Glutamatergic neuron (in vitro differentiated cells): Measurements from ENCODE around the gene DNAJC10. TPM values are rescaled to one million over a fixed set of nuclear protein-coding genes. Genes with fewer than 3 reads are reported as not detected.

Experiments
- DNase-seq: peaks from one replicate; pipeline ENCODE4 v3.0.0; 2022
- H3K27ac Mint-ChIP-seq: one replicate; pipeline ENCODE4 v1.8.0; 2020; ENCODE audit warnings: mild to moderate bottlenecking, mixed read lengths, inconsistent platforms; ENCODE audit not compliant: unreplicated experiment
- H3K27me3 Mint-ChIP-seq: one replicate; pipeline ENCODE4 v1.8.0; 2020; ENCODE audit warnings: mild to moderate bottlenecking, moderate library complexity, mixed read lengths, inconsistent platforms; ENCODE audit not compliant: unreplicated experiment
- H3K36me3 Mint-ChIP-seq: one replicate; pipeline ENCODE4 v1.8.0; 2020; ENCODE audit warnings: mild to moderate bottlenecking, mixed read lengths, inconsistent platforms; ENCODE audit not compliant: unreplicated experiment
- H3K4me1 Mint-ChIP-seq: one replicate; pipeline ENCODE4 v1.8.0; 2020; ENCODE audit warnings: mild to moderate bottlenecking, low read depth, mixed read lengths, inconsistent platforms; ENCODE audit not compliant: unreplicated experiment
- H3K4me3 Mint-ChIP-seq: one replicate; pipeline ENCODE4 v1.8.0; 2020; ENCODE audit warnings: mild to moderate bottlenecking, mixed read lengths, inconsistent platforms; ENCODE audit not compliant: unreplicated experiment
- H3K9me3 Mint-ChIP-seq: one replicate; pipeline ENCODE4 v1.8.0; 2020; ENCODE audit warnings: mild to moderate bottlenecking, moderate library complexity, mixed read lengths, inconsistent platforms; ENCODE audit not compliant: unreplicated experiment
- total RNA-seq: library from RNA; stranded (reverse); fragmentation: NEBNext Ultra II Directional; extraction: Animal tissue kit (Norgen Biotek cat#: 25700); gene quantifications from one replicate; pipeline ENCODE4 v1.2.1, GENCODE V29; 2021; ENCODE audit not compliant: unreplicated experiment
- TF ChIP-seq, protein P1 (sequence below): fragments of 200-600 bp; sonication (generic); IDR thresholded peaks from one replicate; pipeline ENCODE4 v1.5.0; 2021; ENCODE audit not compliant: partially characterized antibody, unreplicated experiment

DNAJC10 gene
- total RNA-seq, 1 donor from 2014 or later: 63.0 TPM

DNA sequence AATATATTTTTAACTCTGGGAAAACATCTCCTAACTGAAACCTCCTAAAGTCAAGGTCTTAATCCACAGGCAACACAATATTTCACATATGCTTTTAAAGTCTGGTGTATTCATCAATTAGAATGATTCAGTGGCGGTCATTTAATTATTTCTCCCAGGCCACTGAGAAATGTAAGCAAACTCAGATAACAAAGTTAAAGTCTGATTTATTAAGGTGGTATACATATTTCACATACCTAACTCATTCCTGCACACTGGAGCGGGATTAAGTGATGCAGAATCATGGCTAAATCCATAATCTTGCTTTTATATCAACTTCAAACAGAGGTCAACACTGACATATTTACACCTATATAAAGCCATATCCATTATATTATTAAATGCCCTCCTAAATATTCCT, 106.7 kb downstream of the DNAJC10 start:
- TF ChIP-seq, protein P1, sequence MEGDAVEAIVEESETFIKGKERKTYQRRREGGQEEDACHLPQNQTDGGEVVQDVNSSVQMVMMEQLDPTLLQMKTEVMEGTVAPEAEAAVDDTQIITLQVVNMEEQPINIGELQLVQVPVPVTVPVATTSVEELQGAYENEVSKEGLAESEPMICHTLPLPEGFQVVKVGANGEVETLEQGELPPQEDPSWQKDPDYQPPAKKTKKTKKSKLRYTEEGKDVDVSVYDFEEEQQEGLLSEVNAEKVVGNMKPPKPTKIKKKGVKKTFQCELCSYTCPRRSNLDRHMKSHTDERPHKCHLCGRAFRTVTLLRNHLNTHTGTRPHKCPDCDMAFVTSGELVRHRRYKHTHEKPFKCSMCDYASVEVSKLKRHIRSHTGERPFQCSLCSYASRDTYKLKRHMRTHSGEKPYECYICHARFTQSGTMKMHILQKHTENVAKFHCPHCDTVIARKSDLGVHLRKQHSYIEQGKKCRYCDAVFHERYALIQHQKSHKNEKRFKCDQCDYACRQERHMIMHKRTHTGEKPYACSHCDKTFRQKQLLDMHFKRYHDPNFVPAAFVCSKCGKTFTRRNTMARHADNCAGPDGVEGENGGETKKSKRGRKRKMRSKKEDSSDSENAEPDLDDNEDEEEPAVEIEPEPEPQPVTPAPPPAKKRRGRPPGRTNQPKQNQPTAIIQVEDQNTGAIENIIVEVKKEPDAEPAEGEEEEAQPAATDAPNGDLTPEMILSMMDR: no peak
- H3K4me3 Mint-ChIP-seq: no peak overlapping the region
- H3K36me3 Mint-ChIP-seq: no peaks in the 10 kb centered on the region
- no peaks in the 10 kb centered on the region for H3K9me3 Mint-ChIP-seq
- DNase-seq: no peak
- no peak overlapping the region for H3K27ac Mint-ChIP-seq
- H3K27me3 Mint-ChIP-seq: no peaks in the 10 kb centered on the region
- H3K4me1 Mint-ChIP-seq: peaks cover 5% of the 10 kb centered on the region

GRCh38 chr2:182824056-182824766, 108.2 kb downstream of the DNAJC10 start:
- no peak for DNase-seq
- TF ChIP-seq, protein P1: no peak
- Mint-ChIP-seq H3K9me3 (no peaks in the 10 kb centered on the region), H3K27ac (no peak overlapping the region), H3K4me1 (no peaks in the 10 kb centered on the region), H3K4me3 (no peak overlapping the region), H3K36me3 (no peaks in the 10 kb centered on the region), H3K27me3 (no peaks in the 10 kb centered on the region)

DNA sequence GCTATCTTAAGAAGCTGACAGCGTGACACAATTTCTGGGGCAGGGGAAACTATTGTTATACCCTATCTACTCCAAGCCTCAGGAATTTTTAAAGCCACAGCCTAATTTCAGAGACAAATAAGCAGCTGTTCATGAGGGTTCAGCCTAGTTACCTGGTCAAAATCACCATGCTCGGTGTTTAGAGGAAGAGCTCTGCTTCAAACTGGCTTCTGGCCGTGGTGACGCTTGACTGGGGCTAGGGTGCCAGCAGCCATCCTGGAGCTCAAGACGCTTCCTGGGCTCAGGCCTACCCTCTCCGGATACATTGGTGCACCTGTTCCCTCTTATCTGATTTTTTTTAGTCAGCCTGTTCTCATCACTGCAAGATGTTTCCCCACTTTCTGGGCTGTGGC, 108.7 kb downstream of the DNAJC10 start:
- H3K27ac Mint-ChIP-seq: no peak overlapping the region
- no peaks in the 10 kb centered on the region for H3K27me3 Mint-ChIP-seq
- DNase-seq: no peak
- no peaks in the 10 kb centered on the region for H3K36me3 Mint-ChIP-seq
- H3K4me3 Mint-ChIP-seq: no peak overlapping the region
- TF ChIP-seq, protein P1: no peak
- H3K4me1 Mint-ChIP-seq: peaks cover 3% of the 10 kb centered on the region
- no peaks in the 10 kb centered on the region for H3K9me3 Mint-ChIP-seq

- no peak overlapping the region for H3K27ac Mint-ChIP-seq
- TF ChIP-seq, protein P1: no peak
- no peaks in the 10 kb centered on the region for H3K27me3 Mint-ChIP-seq
- H3K4me1 Mint-ChIP-seq: peaks cover 8% of the 10 kb centered on the region
- no peak overlapping the region for H3K4me3 Mint-ChIP-seq
- DNase-seq: no peak
- no peaks in the 10 kb centered on the region for H3K36me3 Mint-ChIP-seq
- H3K9me3 Mint-ChIP-seq: no peaks in the 10 kb centered on the region
Measured at GRCh38 chr2:182826064-182826463, 110.0 kb downstream of the DNAJC10 start.

DNA sequence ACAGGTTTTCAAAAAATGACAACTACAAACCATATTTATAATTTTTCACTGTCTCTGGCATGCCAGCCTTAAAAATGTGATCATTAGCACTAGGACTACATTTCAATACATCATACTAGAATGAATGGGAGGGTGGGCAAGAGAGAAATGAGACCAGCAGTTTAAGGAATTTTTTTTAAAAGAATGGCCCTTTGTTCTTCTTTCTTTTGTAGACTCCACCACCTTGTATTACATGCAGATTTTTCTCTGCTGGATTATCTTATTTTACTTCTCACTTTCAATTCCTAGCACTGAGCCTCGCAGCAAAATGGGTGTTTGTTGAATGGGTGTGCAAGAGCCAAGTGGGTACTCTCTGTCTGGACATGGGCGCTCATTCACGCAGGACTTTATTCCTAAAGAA, 110.4 kb downstream of the DNAJC10 start:
- Mint-ChIP-seq H3K4me1 (peaks cover 8% of the 10 kb centered on the region), H3K27me3 (no peaks in the 10 kb centered on the region), H3K9me3 (no peaks in the 10 kb centered on the region), H3K36me3 (no peaks in the 10 kb centered on the region), H3K27ac (no peak overlapping the region), H3K4me3 (no peak overlapping the region)
- DNase-seq: no peak
- TF ChIP-seq, protein P1: no peak
